ENCODE data around the gene RAB1A.
"Not testable (repeated sequence)": the region's sequence is repeated elsewhere in the genome, so short reads cannot be mapped to it uniquely, and the experiment has no call there.

- TF ChIP-seq CTCF (IDR thresholded peaks at IDR 0.05; ENCODE audit: insufficient read depth, low read depth, low read length); EZH2 (IDR thresholded peaks at IDR 0.05; ENCODE audit: insufficient read depth, low read length): not testable (repeated sequence)
Observed at GRCh38 chr2:65174031-65174430, 44.1 kb upstream of the RAB1A start.

Data from astrocyte (in vitro differentiated cells and primary cell).